SK-N-SH (cell line): ENCODE data around the gene ABITRAM. TPM values are rescaled to one million over a fixed set of nuclear protein-coding genes. Genes with fewer than 3 reads are reported as not detected.
"Not testable (repeated sequence)": the region's sequence is repeated elsewhere in the genome, so short reads cannot be mapped to it uniquely, and the experiment has no call there.

Experiments used
- CTCF ChIA-PET: fragments of 300-600, 350-600 bp; formaldehyde crosslinking; extraction: SDS; loops from one replicate; lab custom pipeline; 2021; lab: Yijun Ruan, JAX
- POLR2A ChIA-PET: fragments of 350-600 bp; sonication (Branson Sonifier 250); formaldehyde crosslinking; extraction: SDS; loops from one replicate; lab custom pipeline; 2020; ENCODE audit warnings: antibody characterized with exemption, inconsistent platforms; lab: Yijun Ruan, JAX
- DNase-seq: peaks from one replicate; pipeline ENCODE4 v3.0.0; 2012
- H2AFZ ChIP-seq: fragments of 200-600 bp; sonication (generic); 2 replicates; pipeline ENCODE4 v1.8.1; 2016; ENCODE audit warnings: antibody characterized with exemption, mild to moderate bottlenecking, low read depth
- H3F3A ChIP-seq: fragments of 200-600 bp; sonication (generic); replicated peaks from 2 replicates; pipeline ENCODE3; 2016; ENCODE audit warnings: antibody characterized with exemption, mild to moderate bottlenecking; ENCODE audit not compliant: insufficient read depth
- H3K27ac ChIP-seq, 2 experiments: fragments of 200-500 bp in 1 of 2; fragments of 200-600 bp in 1 of 2; sonication (Bioruptor generic) in 1 of 2; sonication (generic), shearing (Covaris generic) in 1 of 2; 2 replicates each; pipeline versions ENCODE4 v1.5.1 to v1.6.1; 2014 to 2016; ENCODE audit warnings: low read depth in 2 of 2, inconsistent platforms in 1 of 2, low read length in 1 of 2, mild to moderate bottlenecking in 1 of 2, mixed read lengths in 1 of 2
- H3K27me3 ChIP-seq: fragments of 200-600 bp; sonication (generic), shearing (Covaris generic); 2 replicates; pipeline ENCODE4 v1.6.1; 2016; ENCODE audit warnings: mixed run types; ENCODE audit not compliant: insufficient read depth
- H3K36me3 ChIP-seq, 2 experiments: fragments of 200-500 bp in 1 of 2; fragments of 200-600 bp in 1 of 2; sonication (Bioruptor generic) in 1 of 2; sonication (generic) in 1 of 2; replicated peaks in 1 of 2; 2 replicates each; pipeline versions ENCODE3 to v1.5.1; 2014 to 2016; ENCODE audit warnings: low read length in 1 of 2, mild to moderate bottlenecking in 1 of 2; ENCODE audit not compliant: insufficient read depth in 2 of 2, control insufficient read depth in 1 of 2
- H3K4me1 ChIP-seq, 2 experiments: fragments of 200-500 bp in 1 of 2; fragments of 200-600 bp in 1 of 2; sonication (Bioruptor generic) in 1 of 2; sonication (generic), shearing (Covaris generic) in 1 of 2; 2 replicates each; pipeline versions ENCODE4 v1.5.1 to v1.6.1; 2014 to 2016; ENCODE audit warnings: low read depth in 1 of 2, low read length in 1 of 2, mixed run types in 1 of 2; ENCODE audit not compliant: insufficient read depth in 2 of 2, control insufficient read depth in 1 of 2
- H3K4me2 ChIP-seq: fragments of 200-600 bp; sonication (generic), shearing (Covaris generic); 2 replicates; pipeline ENCODE4 v1.6.1; 2017; ENCODE audit warnings: mixed run types
- H3K4me3 ChIP-seq, 2 experiments: fragments of 200-500 bp in 1 of 2; fragments of 200-600 bp in 1 of 2; sonication (Bioruptor generic) in 1 of 2; sonication (generic), shearing (Covaris generic) in 1 of 2; 2 replicates each; pipeline versions ENCODE4 v1.5.1 to v1.8.1; 2014 to 2016; ENCODE audit warnings: low read depth in 2 of 2, inconsistent platforms in 1 of 2, low read length in 1 of 2, mild to moderate bottlenecking in 1 of 2, mixed read lengths in 1 of 2, moderate library complexity in 1 of 2
- H3K79me2 ChIP-seq: fragments of 200-600 bp; sonication (generic); 2 replicates; pipeline ENCODE4 v1.8.1; 2017; ENCODE audit warnings: mild to moderate bottlenecking; ENCODE audit not compliant: insufficient read depth
- H3K9ac ChIP-seq: fragments of 200-600 bp; sonication (generic); 2 replicates; pipeline ENCODE4 v1.6.1; 2017; ENCODE audit warnings: mixed run types
- H3K9me2 ChIP-seq: fragments of 200-600 bp; sonication (generic); 2 replicates; pipeline ENCODE4 v1.6.1; 2017; ENCODE audit warnings: mixed run types
- H3K9me3 ChIP-seq: fragments of 200-600 bp; sonication (generic); 2 replicates; pipeline ENCODE4 v1.6.1; 2017; ENCODE audit warnings: mixed run types, mild to moderate bottlenecking, moderate library complexity
- H4K20me1 ChIP-seq: fragments of 200-600 bp; sonication (generic); 2 replicates; pipeline ENCODE4 v1.6.1; 2017; ENCODE audit warnings: mild to moderate bottlenecking, mixed run types; ENCODE audit not compliant: insufficient read depth
- FOSL2 ChIP-seq: IDR thresholded peaks from 2 replicates; pipeline ENCODE4 v1.4.0; 2012; ENCODE audit warnings: low read depth, mild to moderate bottlenecking, moderate library complexity, borderline replicate concordance
- FOXM1 ChIP-seq: IDR thresholded peaks from 2 replicates; pipeline ENCODE4 v1.4.0; 2012; ENCODE audit warnings: low read depth, mild to moderate bottlenecking
- GATA2 ChIP-seq: sonication (generic); formaldehyde crosslinking; IDR thresholded peaks from 2 replicates; pipeline ENCODE4 v1.5.0; 2020; ENCODE audit warnings: mild to moderate bottlenecking, missing genetic modification reagents
- JUND ChIP-seq: IDR thresholded peaks from 2 replicates; pipeline ENCODE4 v1.4.0; 2012
- NFIC ChIP-seq: IDR thresholded peaks from 2 replicates; pipeline ENCODE4 v1.4.0; 2012; ENCODE audit warnings: borderline replicate concordance
- RFX5 ChIP-seq: IDR thresholded peaks from 2 replicates; pipeline ENCODE4 v1.6.1; 2012; ENCODE audit warnings: mild to moderate bottlenecking, improper control_type of control experiment, low read length
- SIN3A ChIP-seq: IDR thresholded peaks from 2 replicates; pipeline ENCODE4 v1.6.1; 2012; ENCODE audit warnings: low read depth, mild to moderate bottlenecking, low read length, moderate library complexity, borderline replicate concordance
- TCF12 ChIP-seq: IDR thresholded peaks from 2 replicates; pipeline ENCODE4 v1.4.0; 2012
- USF1 ChIP-seq: IDR thresholded peaks from 2 replicates; pipeline ENCODE4 v1.4.0; 2012; ENCODE audit warnings: low read depth, borderline replicate concordance
- WGBS: methylation state at CpG from one replicate; pipeline ENCODE4 v1.1.6; 2017; ENCODE audit warnings: low lambda C conversion rate; 5-methylcytosine and 5-hydroxymethylcytosine counted together
- polyA plus RNA-seq, 3 experiments: library from polyadenylated mRNA; depleted of rRNA; stranded (reverse); fragments of >200 nt; gene quantifications; 2 replicates each; pipeline ENCODE4 v1.2.3, GENCODE V29; 2012
- TF ChIP-seq, protein P1 (sequence below): IDR thresholded peaks from 2 replicates; pipeline ENCODE4; 2012

ABITRAM gene
- polyA plus RNA-seq, 1 of the 3 experiments (the other 2 are of a cell fraction), result 13.9 TPM

DNA sequence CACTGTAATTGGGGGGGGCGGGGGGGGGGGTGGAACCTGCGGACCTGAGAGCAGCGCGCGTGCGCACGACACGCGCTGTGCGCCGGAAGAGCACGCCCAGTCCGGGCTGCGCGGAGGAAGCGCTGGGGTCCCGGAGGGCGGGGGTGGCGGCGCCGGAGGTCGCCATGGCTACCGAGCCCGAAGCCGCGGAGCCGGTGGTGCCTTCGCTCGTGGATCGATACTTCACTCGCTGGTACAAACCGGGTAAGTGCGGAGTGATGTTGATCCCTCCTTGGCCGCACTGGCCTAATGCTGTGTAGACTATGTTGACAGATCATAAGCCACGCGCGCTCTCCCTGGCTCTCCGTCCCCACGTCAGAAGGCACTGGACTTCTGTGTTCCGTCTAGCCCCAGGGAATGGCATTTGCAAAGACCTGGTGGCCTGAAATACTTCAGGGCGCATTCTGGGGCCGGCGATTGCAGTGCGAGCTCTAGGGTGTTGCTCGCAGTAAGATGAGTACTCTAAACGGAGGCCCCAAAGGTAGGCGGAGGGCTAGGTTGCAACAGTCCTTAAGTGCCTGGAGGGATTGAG is at the start of gene ABITRAM (continued):
- no peak for TF ChIP-seq USF1

DNA sequence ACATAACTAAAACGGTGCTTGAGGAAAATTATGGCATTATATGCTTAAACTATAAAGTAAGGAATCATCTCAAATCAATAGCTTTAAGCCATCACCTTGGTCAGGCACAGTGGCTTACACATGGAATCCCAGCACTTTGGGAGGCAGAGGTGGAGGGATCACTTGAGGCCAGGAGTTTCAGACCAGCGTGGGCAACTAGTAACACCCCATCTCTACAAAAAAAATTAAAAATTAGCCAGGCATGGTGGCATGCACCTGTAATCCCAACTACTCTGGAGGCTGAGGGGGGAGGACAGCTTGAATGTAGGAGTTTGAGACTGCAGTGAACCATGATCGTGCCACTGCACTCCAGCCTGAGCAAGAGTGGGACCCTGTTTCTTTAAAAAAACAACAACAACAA is 49.5 kb upstream of the ABITRAM start:
- DNase-seq, result no peak
- TF ChIP-seq RFX5 (no peak), JUND (no peak)
- Histone ChIP-seq H3K27me3 (no peaks in the 10 kb centered on the region), H3K4me2 (no peak overlapping the region), H3K79me2 (no peaks in the 10 kb centered on the region), H3K4me3 (no peak overlapping the region), H3K27ac (no peak overlapping the region), H3K9ac (no peak overlapping the region), H3K4me1 (no peaks in the 10 kb centered on the region), H3K9me3 (no peaks in the 10 kb centered on the region), H3K9me2 (no peaks in the 10 kb centered on the region), H4K20me1 (no peaks in the 10 kb centered on the region), H2AFZ (no peak overlapping the region), H3K36me3 (peaks cover 57 to 68% of the 10 kb centered on the region in 2 experiments), H3F3A (no peaks in the 10 kb centered on the region)
- ChIA-PET CTCF (no interaction called here), POLR2A (no interaction called here)
- 98% methylated on average over 3 of the region's 3 CpGs for WGBS

- ChIA-PET CTCF (no interaction called here), POLR2A (no interaction called here)
- Histone ChIP-seq H3K9me3 (no peaks in the 10 kb centered on the region), H3K4me1 (no peaks in the 10 kb centered on the region), H3K27ac (no peak overlapping the region), H2AFZ (no peak overlapping the region), H3K4me2 (no peak overlapping the region), H3K9me2 (no peaks in the 10 kb centered on the region), H3K79me2 (no peaks in the 10 kb centered on the region), H3F3A (no peaks in the 10 kb centered on the region), H3K36me3 (peaks cover 56 to 68% of the 10 kb centered on the region in 2 experiments), H3K27me3 (no peaks in the 10 kb centered on the region), H3K9ac (no peak overlapping the region), H4K20me1 (no peaks in the 10 kb centered on the region), H3K4me3 (no peak overlapping the region)
- 88% methylated on average over 1 of the region's 1 CpG for WGBS
- DNase-seq, result no peak
- TF ChIP-seq JUND (peak; percentile 7; the same call in 1 of the 2 replicates), GATA2 (CRISPR knock-in tag) (no peak), SIN3A (no peak), FOXM1 (no peak), TCF12 (no peak; the same call in 1 of the 2 replicates), FOSL2 (peak; percentile 11; the same call in 1 of the 2 replicates), NFIC (peak; percentile 90)
- TF ChIP-seq, protein P1, sequence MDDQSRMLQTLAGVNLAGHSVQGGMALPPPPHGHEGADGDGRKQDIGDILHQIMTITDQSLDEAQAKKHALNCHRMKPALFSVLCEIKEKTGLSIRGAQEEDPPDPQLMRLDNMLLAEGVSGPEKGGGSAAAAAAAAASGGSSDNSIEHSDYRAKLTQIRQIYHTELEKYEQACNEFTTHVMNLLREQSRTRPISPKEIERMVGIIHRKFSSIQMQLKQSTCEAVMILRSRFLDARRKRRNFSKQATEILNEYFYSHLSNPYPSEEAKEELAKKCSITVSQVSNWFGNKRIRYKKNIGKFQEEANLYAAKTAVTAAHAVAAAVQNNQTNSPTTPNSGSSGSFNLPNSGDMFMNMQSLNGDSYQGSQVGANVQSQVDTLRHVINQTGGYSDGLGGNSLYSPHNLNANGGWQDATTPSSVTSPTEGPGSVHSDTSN, result no peak
- TF ChIP-seq, all 33 proteins: peak for 3
These were observed 48.4 kb upstream of the ABITRAM start for GRCh38 chr9:108885643-108886348.

GRCh38 chr9:108886594-108887271 is 47.5 kb upstream of the ABITRAM start:
- WGBS, result 96% methylated on average over 3 of the region's 3 CpGs
- H3K4me2 ChIP-seq, H3K9me3 ChIP-seq, H3K27ac ChIP-seq, H3F3A ChIP-seq, H3K4me3 ChIP-seq, CTCF ChIA-PET, H3K27me3 ChIP-seq, POLR2A ChIA-PET, H3K4me1 ChIP-seq, H3K9me2 ChIP-seq, H3K9ac ChIP-seq, DNase-seq, H2AFZ ChIP-seq, H4K20me1 ChIP-seq, H3K79me2 ChIP-seq: not testable (repeated sequence)
- H3K36me3 ChIP-seq, result peaks cover 53 to 68% of the 10 kb centered on the region in 2 experiments
